DND-41 (cell line): ENCODE data around the gene SEC14L5.

ENCODE experiments used
- EZH2 ChIP-seq: IDR thresholded peaks from 3 replicates; pipeline ENCODE4 v1.6.1; 2012; ENCODE audit warnings: borderline replicate concordance, low read depth, mild to moderate bottlenecking, moderate library complexity, low read length, inconsistent platforms; ENCODE audit not compliant: severe bottlenecking
- TF ChIP-seq, protein P1 (sequence below): IDR thresholded peaks from 2 replicates; pipeline ENCODE4 v1.5.1; 2012; ENCODE audit warnings: borderline replicate concordance, low read length, moderate library complexity, mild to moderate bottlenecking; ENCODE audit not compliant: poor library complexity, severe bottlenecking; ENCODE audit errors: extremely low read depth

DNA sequence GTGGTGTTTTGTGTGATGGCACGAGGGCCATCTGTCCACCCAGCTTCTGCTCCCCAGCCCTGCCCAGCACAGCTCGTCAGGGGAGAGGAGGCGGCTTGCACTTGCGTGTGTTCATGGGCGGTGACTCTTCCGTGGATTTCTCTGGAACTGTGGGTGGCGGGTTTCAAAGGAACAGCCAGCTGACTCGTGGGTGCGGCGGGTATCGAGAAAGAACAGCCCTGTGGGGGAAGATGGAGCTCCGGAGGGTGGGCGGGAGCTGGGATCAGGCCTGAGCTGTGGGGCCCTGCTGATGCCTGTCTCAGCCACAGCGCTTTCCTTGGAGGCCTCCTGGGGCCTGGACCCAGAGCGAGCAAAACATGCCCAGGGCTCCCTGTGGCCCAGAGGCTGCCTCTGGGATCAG, 62.4 kb downstream of the SEC14L5 start:
- TF ChIP-seq, protein P1, sequence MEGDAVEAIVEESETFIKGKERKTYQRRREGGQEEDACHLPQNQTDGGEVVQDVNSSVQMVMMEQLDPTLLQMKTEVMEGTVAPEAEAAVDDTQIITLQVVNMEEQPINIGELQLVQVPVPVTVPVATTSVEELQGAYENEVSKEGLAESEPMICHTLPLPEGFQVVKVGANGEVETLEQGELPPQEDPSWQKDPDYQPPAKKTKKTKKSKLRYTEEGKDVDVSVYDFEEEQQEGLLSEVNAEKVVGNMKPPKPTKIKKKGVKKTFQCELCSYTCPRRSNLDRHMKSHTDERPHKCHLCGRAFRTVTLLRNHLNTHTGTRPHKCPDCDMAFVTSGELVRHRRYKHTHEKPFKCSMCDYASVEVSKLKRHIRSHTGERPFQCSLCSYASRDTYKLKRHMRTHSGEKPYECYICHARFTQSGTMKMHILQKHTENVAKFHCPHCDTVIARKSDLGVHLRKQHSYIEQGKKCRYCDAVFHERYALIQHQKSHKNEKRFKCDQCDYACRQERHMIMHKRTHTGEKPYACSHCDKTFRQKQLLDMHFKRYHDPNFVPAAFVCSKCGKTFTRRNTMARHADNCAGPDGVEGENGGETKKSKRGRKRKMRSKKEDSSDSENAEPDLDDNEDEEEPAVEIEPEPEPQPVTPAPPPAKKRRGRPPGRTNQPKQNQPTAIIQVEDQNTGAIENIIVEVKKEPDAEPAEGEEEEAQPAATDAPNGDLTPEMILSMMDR = no peak
- TF ChIP-seq EZH2 = no peak
